ENCODE results near the gene PLEKHG4B. TPM values are rescaled to one million over a fixed set of nuclear protein-coding genes. Genes with fewer than 3 reads are reported as not detected.
"Not testable (repeated sequence)": the region's sequence is repeated elsewhere in the genome, so short reads cannot be mapped to it uniquely, and the experiment has no call there.

Gene PLEKHG4B
- total RNA-seq, 1 experiment from 2014 or later = 0.02 TPM

- H2AFZ ChIP-seq (ENCODE audit: low read depth, low read length, poor library complexity, severe bottlenecking); RAD21 ChIA-PET (ENCODE audit: low non-redundant PET in 1 of 2, low total read pairs in 2 of 2, uncharacterized antibody in 2 of 2, unreplicated experiment in 2 of 2); intact Hi-C loops (cut with micrococcal nuclease); H3K9me3 ChIP-seq (ENCODE audit: control insufficient read depth in 1 of 2, insufficient read depth in 1 of 2, low read depth in 1 of 2, low read length in 2 of 2); POLR2A ChIA-PET; ATAC-seq; H3K4me1 ChIP-seq (ENCODE audit: control insufficient read depth in 1 of 2, insufficient read depth in 2 of 2, low read length in 2 of 2); H3K9me2 ChIP-seq (ENCODE audit: insufficient read depth); H4K20me1 ChIP-seq (ENCODE audit: insufficient read depth); H3K9ac ChIP-seq (ENCODE audit: low read length); H3K4me3 ChIP-seq (replicated peaks in 1 of 2; ENCODE audit: low read depth in 1 of 2, low read length in 2 of 2); H3K36me3 ChIP-seq (ENCODE audit: control insufficient read depth in 1 of 2, insufficient read depth in 2 of 2, low read length in 2 of 2); DNase-seq (ENCODE audit: low read depth, low spot score); CTCF ChIA-PET; H3K27ac ChIP-seq (ENCODE audit: low read depth, low read length); H3K4me2 ChIP-seq (ENCODE audit: low read length); BruUV-seq (replicated peaks); H3K27me3 ChIP-seq (ENCODE audit: insufficient read depth, low read length): not testable (repeated sequence)
- H3K79me2 ChIP-seq (ENCODE audit: insufficient read depth, low read length) = peaks cover 40% of the 10 kb centered on the region
Observed at GRCh38 chr5:216076-216475, 124.1 kb downstream of the PLEKHG4B start.

GRCh38 chr5:217494-218456 is 125.8 kb downstream of the PLEKHG4B start, which contains the start of the genes CCDC127 and SDHA:
Gene CCDC127, minus strand, starts transcription at chr5:218153. Its CDS starts 1,304 bp downstream, at chr5:216849.
Gene SDHA, plus strand, starts transcription at chr5:218320. Its CDS starts 36 bp downstream, at chr5:218356.
- POLR2A ChIA-PET = interaction anchor here (1.0 kb wide), 1 partner anchor 29 kb away, joined by 3 read pairs; no protein-coding TSS in a partner anchor
- H3K4me1 ChIP-seq (ENCODE audit: control insufficient read depth in 1 of 2, insufficient read depth in 2 of 2, low read length in 2 of 2); H2AFZ ChIP-seq (ENCODE audit: low read depth, low read length, poor library complexity, severe bottlenecking); H3K36me3 ChIP-seq (ENCODE audit: control insufficient read depth in 1 of 2, insufficient read depth in 2 of 2, low read length in 2 of 2); H3K27me3 ChIP-seq (ENCODE audit: insufficient read depth, low read length); H4K20me1 ChIP-seq (ENCODE audit: insufficient read depth); H3K9me3 ChIP-seq (ENCODE audit: control insufficient read depth in 1 of 2, insufficient read depth in 1 of 2, low read depth in 1 of 2, low read length in 2 of 2); RAD21 ChIA-PET (ENCODE audit: low non-redundant PET in 1 of 2, low total read pairs in 2 of 2, uncharacterized antibody in 2 of 2, unreplicated experiment in 2 of 2); BruUV-seq (replicated peaks); H3K9me2 ChIP-seq (ENCODE audit: insufficient read depth); intact Hi-C loops (cut with micrococcal nuclease): not testable (repeated sequence)
- ATAC-seq = peak; percentile 91
- peak; percentile 60; the same call in 1 of the 2 replicates for TF ChIP-seq EGR1 (IDR thresholded peaks at IDR 0.05; ENCODE audit: low read depth)
- TF ChIP-seq CTCF (IDR thresholded peaks at IDR 0.05 in 2 of 3, conservative IDR thresholded peaks at IDR 0.05 in 1 of 3; ENCODE audit: borderline replicate concordance in 1 of 3, insufficient read depth in 1 of 3, low read depth in 2 of 3, low read length in 2 of 3) = peak; percentile 29 to 48 (median 46); a peak in 5 of 6 replicates
- peak; percentile 75 for TF ChIP-seq ZFX (IDR thresholded peaks at IDR 0.05)
- peak; percentile 4 for TF ChIP-seq YY1 (IDR thresholded peaks at IDR 0.05; ENCODE audit: extremely low read depth, insufficient replicate concordance, low read depth, low read length)
- TF ChIP-seq MAX (IDR thresholded peaks at IDR 0.05) = 0 out of 2 replicates have a peak, but pooled peaks have one; percentile 26
- peak; percentile 79 for TF ChIP-seq POLR2A (IDR thresholded peaks at IDR 0.05; ENCODE audit: borderline replicate concordance, extremely low read depth, insufficient read depth, insufficient read length)
- 0 out of 2 replicates have a peak, but pooled peaks have one; percentile 6 for TF ChIP-seq RAD21 (IDR thresholded peaks at IDR 0.05; ENCODE audit: low read depth)
- peak; percentile 79 for TF ChIP-seq POLR2AphosphoS5 (IDR thresholded peaks at IDR 0.05; ENCODE audit: low read depth, low read length)
- H3K4me2 ChIP-seq (ENCODE audit: low read length) = peak within 1 kb of the TSS; percentile 67
- peaks cover 57% of the 10 kb centered on the region for H3K79me2 ChIP-seq (ENCODE audit: insufficient read depth, low read length)
- peak; percentile 75 for DNase-seq (ENCODE audit: low read depth, low spot score)
- H3K4me3 ChIP-seq (replicated peaks in 1 of 2; ENCODE audit: low read depth in 1 of 2, low read length in 2 of 2) = peak within 1 kb of the TSS; percentile 86
- CTCF ChIA-PET = interaction anchor here (1.0 kb wide), 1 partner anchor 29 kb away, joined by 4 read pairs; no protein-coding TSS in a partner anchor
- peak within 1 kb of the TSS; percentile 92 for H3K9ac ChIP-seq (ENCODE audit: low read length)
- H3K27ac ChIP-seq (ENCODE audit: low read depth, low read length) = peak within 1 kb of the TSS; percentile 74

Data from HCT116 (cell line).